CD4-positive, alpha-beta T cell treated with Interleukin-15 for 4 hours (primary cell): ENCODE data around the gene TMEM174.
"Not testable (repeated sequence)": the region's sequence is repeated elsewhere in the genome, so short reads cannot be mapped to it uniquely, and the experiment has no call there.

Experiments used
- DNase-seq: peaks from one replicate; pipeline ENCODE4 v3.0.0-alpha.2; 2020; ENCODE audit warnings: low spot score

Gene TMEM174

GRCh38 chr5:73197637-73198257, 24.8 kb downstream of the TMEM174 start:
- DNase-seq, result no peak

- no peak for DNase-seq
Measured at GRCh38 chr5:73198833-73199592, 26.0 kb downstream of the TMEM174 start.

GRCh38 chr5:73199671-73200070, 26.7 kb downstream of the TMEM174 start:
- DNase-seq, result no peak

GRCh38 chr5:73201547-73202513, 28.8 kb downstream of the TMEM174 start:
- DNase-seq, result peak; percentile 66

- DNase-seq, result no peak
Measured at GRCh38 chr5:73204332-73204731, 31.3 kb downstream of the TMEM174 start.

- no peak for DNase-seq
Measured at GRCh38 chr5:73204733-73205132, 31.7 kb downstream of the TMEM174 start.

- no peak for DNase-seq
Measured at GRCh38 chr5:73205305-73205704, 32.3 kb downstream of the TMEM174 start.

- not testable (repeated sequence) for DNase-seq
Measured at GRCh38 chr5:73207239-73207638, 34.2 kb downstream of the TMEM174 start.

GRCh38 chr5:73209075-73209474, 36.1 kb downstream of the TMEM174 start:
- not testable (repeated sequence) for DNase-seq

GRCh38 chr5:73212693-73213092, 39.7 kb downstream of the TMEM174 start:
- not testable (repeated sequence) for DNase-seq

GRCh38 chr5:73213566-73213998, 40.6 kb downstream of the TMEM174 start:
- no peak for DNase-seq

GRCh38 chr5:73214306-73214705, 41.3 kb downstream of the TMEM174 start:
- DNase-seq, result no peak

GRCh38 chr5:73214996-73215395, 42.0 kb downstream of the TMEM174 start:
- DNase-seq, result no peak

GRCh38 chr5:73215531-73215890, 42.5 kb downstream of the TMEM174 start:
- no peak for DNase-seq

- DNase-seq, result peak; percentile 38
Measured at GRCh38 chr5:73215891-73216610, 43.1 kb downstream of the TMEM174 start.

- no peak for DNase-seq
Measured at GRCh38 chr5:73218552-73219171, 45.7 kb downstream of the TMEM174 start.

- not testable (repeated sequence) for DNase-seq
Measured at GRCh38 chr5:73219336-73219735, 46.3 kb downstream of the TMEM174 start.

- DNase-seq, result no peak
Measured at GRCh38 chr5:73221161-73221560, 48.2 kb downstream of the TMEM174 start.

GRCh38 chr5:73221726-73222125, 48.7 kb downstream of the TMEM174 start:
- DNase-seq, result no peak

- DNase-seq, result no peak
Measured at GRCh38 chr5:73222173-73222572, 49.2 kb downstream of the TMEM174 start.
